Neuronal stem cell (in vitro differentiated cells): Measurements from ENCODE around the gene FAM20B.

ENCODE experiments used
- DNase-seq: peaks from one replicate; pipeline ENCODE4 v3.0.0-alpha.2; 2013; ENCODE audit warnings: low spot score
- H2AFZ ChIP-seq: one replicate; pipeline ENCODE4 v1.6.1; 2013; ENCODE audit warnings: mild to moderate bottlenecking, low read length, inconsistent platforms
- H2AK5ac ChIP-seq: 2 replicates; pipeline ENCODE4 v1.6.1; 2013; ENCODE audit warnings: low read depth, mild to moderate bottlenecking, inconsistent platforms, low read length, moderate library complexity, mixed read lengths
- H2BK120ac ChIP-seq: 2 replicates; pipeline ENCODE4 v1.6.1; 2013; ENCODE audit warnings: low read depth, mild to moderate bottlenecking, inconsistent platforms, low read length, moderate library complexity, mixed read lengths
- H2BK12ac ChIP-seq: one replicate; pipeline ENCODE4 v1.6.1; 2013; ENCODE audit warnings: low read length, inconsistent platforms
- H2BK15ac ChIP-seq: 2 replicates; pipeline ENCODE4 v1.6.1; 2013; ENCODE audit warnings: mild to moderate bottlenecking, low read length, inconsistent platforms, mixed read lengths
- H2BK5ac ChIP-seq: one replicate; pipeline ENCODE4 v1.6.1; 2013; ENCODE audit warnings: inconsistent platforms, mild to moderate bottlenecking, low read length, moderate library complexity
- H3K14ac ChIP-seq: one replicate; pipeline ENCODE4 v1.6.1; 2013; ENCODE audit warnings: low read length, inconsistent platforms
- H3K18ac ChIP-seq: 2 replicates; pipeline ENCODE4 v1.6.1; 2013; ENCODE audit warnings: low read length, inconsistent platforms
- H3K23ac ChIP-seq: 2 replicates; pipeline ENCODE4 v1.6.1; 2013; ENCODE audit warnings: low read depth, mild to moderate bottlenecking, mixed read lengths, low read length, inconsistent platforms; ENCODE audit not compliant: poor library complexity
- H3K27ac ChIP-seq: replicated peaks from 3 replicates; pipeline ENCODE4 v1.5.1; 2013; ENCODE audit warnings: low read length, inconsistent platforms
- H3K27me3 ChIP-seq, 3 experiments: 2 replicates each; pipeline ENCODE4 v1.6.1; 2013; ENCODE audit warnings: low read length in 3 of 3, mild to moderate bottlenecking in 2 of 3, inconsistent platforms in 1 of 3, low read depth in 1 of 3, mixed read lengths in 1 of 3, moderate library complexity in 1 of 3; ENCODE audit not compliant: control insufficient read depth in 3 of 3, insufficient read depth in 3 of 3
- H3K36me3 ChIP-seq, 2 donors: replicated peaks in 1 of 2; 2 replicates each; pipeline ENCODE4 v1.6.1; 2013; ENCODE audit warnings: low read length in 2 of 2; ENCODE audit not compliant: control insufficient read depth in 2 of 2, insufficient read depth in 2 of 2
- H3K4ac ChIP-seq: 2 replicates; pipeline ENCODE4 v1.6.1; 2013; ENCODE audit warnings: inconsistent platforms, mild to moderate bottlenecking, low read length, moderate library complexity
- H3K4me1 ChIP-seq, 2 donors: 1 replicate in 1 of 2; 2 replicates in 1 of 2; pipeline ENCODE4 v1.6.1; 2013; ENCODE audit warnings: low read length in 2 of 2, low read depth in 1 of 2; ENCODE audit not compliant: control insufficient read depth in 2 of 2, insufficient read depth in 1 of 2
- H3K4me2 ChIP-seq: one replicate; pipeline ENCODE4 v1.6.1; 2013; ENCODE audit warnings: mild to moderate bottlenecking, low read length, inconsistent platforms; ENCODE audit not compliant: insufficient read depth, poor library complexity, severe bottlenecking
- H3K4me3 ChIP-seq, 2 donors: 2 replicates each; pipeline ENCODE4 v1.5.1; 2013; ENCODE audit warnings: low read length in 2 of 2, mild to moderate bottlenecking in 2 of 2, inconsistent platforms in 1 of 2, moderate library complexity in 1 of 2
- H3K79me1 ChIP-seq: one replicate; pipeline ENCODE4 v1.6.1; 2013; ENCODE audit warnings: low read depth, mild to moderate bottlenecking, inconsistent platforms, low read length, moderate library complexity
- H3K9ac ChIP-seq: one replicate; pipeline ENCODE4 v1.6.1; 2013; ENCODE audit warnings: mild to moderate bottlenecking, low read depth, low read length, inconsistent platforms; ENCODE audit not compliant: poor library complexity
- H3K9me3 ChIP-seq, 2 donors: replicated peaks in 1 of 2; 2 replicates each; pipeline versions ENCODE3 to v1.6.1; 2013; ENCODE audit warnings: low read length in 2 of 2, mild to moderate bottlenecking in 2 of 2, inconsistent platforms in 1 of 2, low read depth in 1 of 2, mixed read lengths in 1 of 2, moderate library complexity in 1 of 2; ENCODE audit not compliant: control insufficient read depth in 2 of 2, insufficient read depth in 1 of 2
- H4K8ac ChIP-seq: one replicate; pipeline ENCODE4 v1.6.1; 2013; ENCODE audit warnings: low read depth, mild to moderate bottlenecking, inconsistent platforms, low read length, moderate library complexity
- H4K91ac ChIP-seq: one replicate; pipeline ENCODE4 v1.6.1; 2013; ENCODE audit warnings: low read length, low read depth, mild to moderate bottlenecking, inconsistent platforms; ENCODE audit not compliant: poor library complexity
- WGBS, 2 donors: extraction: QIAGEN DNeasy Blood & Tissue Kit; methylation state at CpG; one replicate each; pipeline ENCODE4 v1.1.7; 2013; ENCODE audit warnings: missing lambda C conversion rate in 2 of 2, mixed read lengths in 1 of 2; ENCODE audit not compliant: insufficient read length in 2 of 2, insufficient replicate concordance in 1 of 2; ENCODE audit errors: extremely low coverage in 2 of 2; 5-methylcytosine and 5-hydroxymethylcytosine counted together

The FAM20B gene

GRCh38 chr1:179092896-179093461 lies 67.3 kb downstream of the FAM20B start:
- no peak overlapping the region for H2AK5ac ChIP-seq
- peaks cover 0 to under 1% of the 10 kb centered on the region in 2 donors for H3K4me1 ChIP-seq
- H2BK120ac ChIP-seq = no peak overlapping the region
- no peaks in the 10 kb centered on the region for H3K79me1 ChIP-seq
- no peak overlapping the region for H2AFZ ChIP-seq
- no peak overlapping the region for H3K4ac ChIP-seq
- H2BK12ac ChIP-seq = no peak overlapping the region
- no peak overlapping the region for H3K4me3 ChIP-seq
- H3K14ac ChIP-seq = no peak overlapping the region
- no peak overlapping the region for H3K27ac ChIP-seq
- H3K9me3 ChIP-seq = no peaks in the 10 kb centered on the region
- no peak overlapping the region for H2BK15ac ChIP-seq
- H4K8ac ChIP-seq = no peak overlapping the region
- no CpG with 5 or more reads among the region's 9 CpGs for WGBS, 2 donors
- peaks cover 33 to 91% of the 10 kb centered on the region in 2 donors for H3K36me3 ChIP-seq
- H4K91ac ChIP-seq = no peak overlapping the region
- DNase-seq = no peak
- H3K18ac ChIP-seq = no peak overlapping the region
- H2BK5ac ChIP-seq = no peak overlapping the region
- no peaks in the 10 kb centered on the region for H3K27me3 ChIP-seq
- no peak overlapping the region for H3K4me2 ChIP-seq
- H3K23ac ChIP-seq = no peak overlapping the region
- H3K9ac ChIP-seq = no peak overlapping the region

DNA sequence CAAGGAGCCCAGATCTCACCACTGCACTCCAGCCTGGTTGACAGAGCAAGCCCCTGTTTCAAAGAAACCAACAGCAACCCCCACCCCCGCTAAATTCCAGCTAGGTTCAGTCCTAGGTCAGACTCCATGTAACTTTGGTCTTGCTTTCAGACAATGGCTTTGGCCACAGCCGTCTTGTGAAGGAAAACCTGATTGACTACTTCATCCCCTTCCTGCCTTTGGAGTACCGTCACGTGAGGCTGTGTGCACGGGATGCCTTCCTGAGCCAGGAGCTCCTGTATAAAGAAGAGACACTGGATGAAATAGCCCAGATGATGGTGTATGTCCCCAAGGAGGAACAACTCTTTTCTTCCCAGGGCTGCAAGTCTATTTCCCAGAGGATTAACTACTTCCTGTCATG lies 69.1 kb downstream of the FAM20B start:
- no peak overlapping the region for H2BK120ac ChIP-seq
- no peak overlapping the region for H2AFZ ChIP-seq
- H2BK15ac ChIP-seq = no peak overlapping the region
- peaks cover 29 to 84% of the 10 kb centered on the region in 2 donors for H3K36me3 ChIP-seq
- no peak overlapping the region for H3K4ac ChIP-seq
- H3K23ac ChIP-seq = no peak overlapping the region
- no peak overlapping the region for H2BK12ac ChIP-seq
- no peak overlapping the region for H3K9ac ChIP-seq
- no peak overlapping the region for H3K4me2 ChIP-seq
- H3K9me3 ChIP-seq = no peaks in the 10 kb centered on the region
- H2AK5ac ChIP-seq = no peak overlapping the region
- no peak for DNase-seq
- H3K27ac ChIP-seq = no peak overlapping the region
- H3K4me1 ChIP-seq = no peaks in the 10 kb centered on the region
- no peak overlapping the region for H4K8ac ChIP-seq
- H2BK5ac ChIP-seq = no peak overlapping the region
- no peaks in the 10 kb centered on the region for H3K27me3 ChIP-seq
- no CpG with 5 or more reads among the region's 5 CpGs for WGBS, 2 donors
- no peak overlapping the region for H4K91ac ChIP-seq
- H3K4me3 ChIP-seq = no peak overlapping the region
- no peak overlapping the region for H3K18ac ChIP-seq
- no peak overlapping the region for H3K14ac ChIP-seq
- H3K79me1 ChIP-seq = no peaks in the 10 kb centered on the region

GRCh38 chr1:179095377-179095776 lies 69.7 kb downstream of the FAM20B start:
- no peak overlapping the region for H2BK5ac ChIP-seq
- H3K4me1 ChIP-seq = no peaks in the 10 kb centered on the region
- H3K4ac ChIP-seq = no peak overlapping the region
- no peaks in the 10 kb centered on the region for H3K27me3 ChIP-seq
- no peak overlapping the region for H3K4me3 ChIP-seq
- H2AK5ac ChIP-seq = no peak overlapping the region
- no peak overlapping the region for H3K14ac ChIP-seq
- H2AFZ ChIP-seq = no peak overlapping the region
- H4K91ac ChIP-seq = no peak overlapping the region
- no peak overlapping the region for H2BK15ac ChIP-seq
- H3K4me2 ChIP-seq = no peak overlapping the region
- H3K18ac ChIP-seq = no peak overlapping the region
- H4K8ac ChIP-seq = no peak overlapping the region
- H3K27ac ChIP-seq = no peak overlapping the region
- no peaks in the 10 kb centered on the region for H3K9me3 ChIP-seq
- H2BK12ac ChIP-seq = no peak overlapping the region
- H3K9ac ChIP-seq = no peak overlapping the region
- no peak overlapping the region for H2BK120ac ChIP-seq
- no peaks in the 10 kb centered on the region for H3K79me1 ChIP-seq
- no peak overlapping the region for H3K23ac ChIP-seq
- no peak for DNase-seq
- WGBS, 2 donors = no CpG with 5 or more reads among the region's 4 CpGs
- peaks cover 29 to 83% of the 10 kb centered on the region in 2 donors for H3K36me3 ChIP-seq

DNA sequence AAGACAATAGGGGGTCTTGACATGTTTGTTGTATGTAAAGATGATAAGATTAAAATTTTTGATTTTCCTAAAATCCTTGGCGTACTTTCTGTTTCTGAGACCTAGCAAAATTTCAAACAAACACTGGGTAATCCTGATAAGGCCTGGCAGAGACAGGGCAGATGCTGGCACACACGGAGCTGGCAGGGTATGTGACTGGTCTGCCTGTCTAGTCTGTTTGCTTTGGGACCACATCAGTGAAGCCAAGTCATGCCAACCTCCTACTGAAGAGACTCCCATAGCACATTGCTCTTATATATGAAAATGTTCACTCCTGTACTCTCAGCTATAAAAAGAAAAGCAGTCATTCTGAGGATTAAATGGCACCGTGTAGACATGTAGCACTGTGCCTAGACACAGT lies 70.2 kb downstream of the FAM20B start:
- no peak overlapping the region for H2BK120ac ChIP-seq
- H3K27ac ChIP-seq = no peak overlapping the region
- no peak for DNase-seq
- no peak overlapping the region for H3K9ac ChIP-seq
- H3K4me2 ChIP-seq = no peak overlapping the region
- no peak overlapping the region for H3K18ac ChIP-seq
- no CpG with 5 or more reads among the region's 3 CpGs for WGBS, 2 donors
- no peak overlapping the region for H4K91ac ChIP-seq
- H2AFZ ChIP-seq = no peak overlapping the region
- no peak overlapping the region for H4K8ac ChIP-seq
- H3K27me3 ChIP-seq = no peaks in the 10 kb centered on the region
- no peaks in the 10 kb centered on the region for H3K79me1 ChIP-seq
- no peaks in the 10 kb centered on the region for H3K9me3 ChIP-seq
- H3K14ac ChIP-seq = no peak overlapping the region
- no peak overlapping the region for H3K23ac ChIP-seq
- H3K4ac ChIP-seq = no peak overlapping the region
- peaks cover 29 to 83% of the 10 kb centered on the region in 2 donors for H3K36me3 ChIP-seq
- H2BK15ac ChIP-seq = no peak overlapping the region
- H3K4me3 ChIP-seq = no peak overlapping the region
- H2BK5ac ChIP-seq = no peak overlapping the region
- no peak overlapping the region for H2AK5ac ChIP-seq
- H3K4me1 ChIP-seq = no peaks in the 10 kb centered on the region
- no peak overlapping the region for H2BK12ac ChIP-seq
